Smooth muscle cell of the brain vasculature (primary cell): Measurements from ENCODE around the gene U2AF2.

Experiments
- DNase-seq: peaks from one replicate; pipeline ENCODE4 v3.0.0-alpha.2; 2012; ENCODE audit warnings: low read depth, low spot score

Gene U2AF2

GRCh38 chr19:55621673-55622231 is 33.1 kb upstream of the U2AF2 start:
- no peak for DNase-seq

- no peak for DNase-seq
Measured at GRCh38 chr19:55622242-55622969, 32.4 kb upstream of the U2AF2 start.

- no peak for DNase-seq
Measured at GRCh38 chr19:55623130-55623529, 31.7 kb upstream of the U2AF2 start.

GRCh38 chr19:55623561-55623960 is 31.3 kb upstream of the U2AF2 start:
- no peak for DNase-seq

GRCh38 chr19:55624109-55625003 is 30.5 kb upstream of the U2AF2 start, which contains the start of gene ZNF784:
Gene ZNF784, minus strand, starts transcription at chr19:55624566. Its CDS starts 5 bp downstream, at chr19:55624561.
- DNase-seq = peak; percentile 83

GRCh38 chr19:55625004-55625326 is 29.9 kb upstream of the U2AF2 start:
- no peak for DNase-seq

- DNase-seq = no peak
Measured at GRCh38 chr19:55626350-55626749, 28.5 kb upstream of the U2AF2 start.

GRCh38 chr19:55632463-55632834 is 22.4 kb upstream of the U2AF2 start:
- peak; percentile 96 for DNase-seq

- DNase-seq = no peak
Measured at GRCh38 chr19:55633861-55634260, 21.0 kb upstream of the U2AF2 start.

GRCh38 chr19:55635334-55635717 is 19.5 kb upstream of the U2AF2 start:
- DNase-seq = no peak

- no peak for DNase-seq
Measured at GRCh38 chr19:55635856-55636440, 18.9 kb upstream of the U2AF2 start.

GRCh38 chr19:55636723-55637122 is 18.1 kb upstream of the U2AF2 start:
- no peak for DNase-seq

- no peak for DNase-seq
Measured at GRCh38 chr19:55637534-55637933, 17.3 kb upstream of the U2AF2 start.

GRCh38 chr19:55638864-55639359 is 15.9 kb upstream of the U2AF2 start:
- DNase-seq = no peak

GRCh38 chr19:55640043-55640576 is 14.7 kb upstream of the U2AF2 start:
- DNase-seq = no peak

- no peak for DNase-seq
Measured at GRCh38 chr19:55640577-55641425, 14.0 kb upstream of the U2AF2 start, which contains the start of gene ZNF580. Gene ZNF580, plus strand, starts transcription at chr19:55641002. Its CDS starts 1,507 bp downstream, at chr19:55642509.

GRCh38 chr19:55641426-55642152 is 13.2 kb upstream of the U2AF2 start:
- DNase-seq = no peak

GRCh38 chr19:55642153-55643002 is 12.5 kb upstream of the U2AF2 start:
- DNase-seq = no peak
